WTC11 (cell line): ENCODE data around the gene TGFBRAP1. TPM values are rescaled to one million over a fixed set of nuclear protein-coding genes. Genes with fewer than 3 reads are reported as not detected.

Source experiments
- ATAC-seq: fragments of 200-7000 bp; cut with Tn5 transposase; 2 replicates; pipeline ENCODE4 v1.10.0; 2021; ENCODE audit warnings: mild to moderate bottlenecking, moderate library complexity
- CTCF ChIA-PET: fragments of 300-600 bp; sonication (Branson Sonifier 250); formaldehyde crosslinking; loops from one replicate; lab custom pipeline; 2021; ENCODE audit warnings: antibody characterized with exemption; lab: Charles Lee
- POLR2A ChIA-PET: fragments of 350-600 bp; sonication (Branson Sonifier 250); formaldehyde crosslinking; loops from one replicate; lab custom pipeline; 2021; ENCODE audit warnings: antibody characterized with exemption; lab: Charles Lee
- DNase-seq: peaks from one replicate; pipeline ENCODE4 v3.0.0; 2021; ENCODE audit warnings: low spot score
- H3K27ac Mint-ChIP-seq: 2 replicates; pipeline ENCODE4 v1.8.0; 2021; ENCODE audit warnings: mixed read lengths
- H3K27me3 Mint-ChIP-seq: 2 replicates; pipeline ENCODE4 v1.8.0; 2021; ENCODE audit warnings: low read depth, mild to moderate bottlenecking, moderate library complexity, mixed read lengths
- H3K36me3 Mint-ChIP-seq: 2 replicates; pipeline ENCODE4 v1.8.0; 2021; ENCODE audit warnings: mixed read lengths
- H3K4me1 Mint-ChIP-seq: 2 replicates; pipeline ENCODE4 v1.8.0; 2022; ENCODE audit warnings: mixed read lengths
- H3K4me3 Mint-ChIP-seq: 2 replicates; pipeline ENCODE4 v1.8.0; 2021; ENCODE audit warnings: mild to moderate bottlenecking, moderate library complexity, mixed read lengths
- H3K9me3 Mint-ChIP-seq: 2 replicates; pipeline ENCODE4 v1.8.0; 2021; ENCODE audit warnings: mixed read lengths
- AFF4 ChIP-seq: sonication (generic); formaldehyde crosslinking; IDR thresholded peaks from 2 replicates; pipeline ENCODE4 v1.8.1; 2023; ENCODE audit warnings: mild to moderate bottlenecking, missing genetic modification reagents, borderline replicate concordance
- ATF1 ChIP-seq: sonication (generic); formaldehyde crosslinking; IDR thresholded peaks from 2 replicates; pipeline ENCODE4 v1.8.1; 2023; ENCODE audit warnings: mild to moderate bottlenecking, moderate library complexity, missing genetic modification reagents
- CREB1 ChIP-seq: sonication (generic); formaldehyde crosslinking; IDR thresholded peaks from 2 replicates; pipeline ENCODE4 v1.8.0; 2023; ENCODE audit warnings: mild to moderate bottlenecking, missing genetic modification reagents
- CTCF ChIP-seq: fragments of 200-600 bp; IDR thresholded peaks from 2 replicates; pipeline ENCODE4 v1.8.0; 2022; ENCODE audit warnings: antibody characterized with exemption
- EMX1 ChIP-seq: fragments of 250-450 bp; sonication (Bioruptor Pico); IDR thresholded peaks from 2 replicates; pipeline ENCODE4 v1.8.0; 2021; ENCODE audit warnings: mild to moderate bottlenecking
- FOXP1 ChIP-seq: sonication (generic); formaldehyde crosslinking; IDR thresholded peaks from 2 replicates; pipeline ENCODE4 v1.8.0; 2022; ENCODE audit warnings: missing genetic modification reagents, mild to moderate bottlenecking, moderate library complexity, borderline replicate concordance
- MAX ChIP-seq: sonication (generic); formaldehyde crosslinking; IDR thresholded peaks from 2 replicates; pipeline ENCODE4 v1.8.0; 2022; ENCODE audit warnings: mild to moderate bottlenecking, missing genetic modification reagents
- NFATC4 ChIP-seq: fragments of 250-450 bp; sonication (Bioruptor Pico); IDR thresholded peaks from 2 replicates; pipeline ENCODE4 v1.9.0; 2021; ENCODE audit warnings: mild to moderate bottlenecking
- NFE2L1 ChIP-seq: sonication (generic); formaldehyde crosslinking; IDR thresholded peaks from 2 replicates; pipeline ENCODE4 v1.8.1; 2023; ENCODE audit warnings: missing genetic modification reagents
- NFYB ChIP-seq: sonication (generic); formaldehyde crosslinking; conservative IDR thresholded peaks from 2 replicates; pipeline ENCODE4 v1.8.0; 2022; ENCODE audit warnings: low read depth, missing genetic modification reagents
- NR1H2 ChIP-seq: sonication (generic); formaldehyde crosslinking; IDR thresholded peaks from 2 replicates; pipeline ENCODE4 v1.9.0; 2021; ENCODE audit warnings: mild to moderate bottlenecking, moderate library complexity, missing genetic modification reagents
- NR2C2 ChIP-seq: sonication (generic); formaldehyde crosslinking; IDR thresholded peaks from 2 replicates; pipeline ENCODE4 v1.8.0; 2022; ENCODE audit warnings: mild to moderate bottlenecking, missing genetic modification reagents
- SMAD4 ChIP-seq: sonication (generic); formaldehyde crosslinking; IDR thresholded peaks from 2 replicates; pipeline ENCODE4 v1.8.0; 2022; ENCODE audit warnings: mild to moderate bottlenecking, missing genetic modification reagents
- USF1 ChIP-seq: sonication (generic); formaldehyde crosslinking; IDR thresholded peaks from 2 replicates; pipeline ENCODE4 v1.8.0; 2022; ENCODE audit warnings: mild to moderate bottlenecking, missing genetic modification reagents
- ZNF232 ChIP-seq: sonication (generic); formaldehyde crosslinking; IDR thresholded peaks from 2 replicates; pipeline ENCODE4 v1.8.0; 2022; ENCODE audit warnings: mild to moderate bottlenecking, missing genetic modification reagents
- ZNF671 ChIP-seq: fragments of 250-450 bp; sonication (Bioruptor Pico); IDR thresholded peaks from 2 replicates; pipeline ENCODE4 v1.8.0; 2021; ENCODE audit warnings: mild to moderate bottlenecking
- total RNA-seq: library from RNA; stranded (reverse); gene quantifications from 3 replicates; pipeline ENCODE4 v1.2.3, GENCODE V29; 2021
- TF ChIP-seq, protein P1 (sequence below): fragments of 250-450 bp; sonication (Bioruptor Pico); IDR thresholded peaks from 2 replicates; pipeline ENCODE4 v1.9.0; 2021; ENCODE audit warnings: mild to moderate bottlenecking, borderline replicate concordance
- TF ChIP-seq, protein P2 (sequence below): sonication (generic); formaldehyde crosslinking; IDR thresholded peaks from 2 replicates; pipeline ENCODE4 v1.8.1; 2023; ENCODE audit warnings: mild to moderate bottlenecking, missing genetic modification reagents, moderate library complexity
- TF ChIP-seq, protein P3 (sequence below): sonication (generic); formaldehyde crosslinking; IDR thresholded peaks from 2 replicates; pipeline ENCODE4 v1.8.1; 2023; ENCODE audit warnings: mild to moderate bottlenecking, missing genetic modification reagents

The TGFBRAP1 gene
- total RNA-seq, 1 experiment from 2014 or later, result 16.3 TPM

DNA sequence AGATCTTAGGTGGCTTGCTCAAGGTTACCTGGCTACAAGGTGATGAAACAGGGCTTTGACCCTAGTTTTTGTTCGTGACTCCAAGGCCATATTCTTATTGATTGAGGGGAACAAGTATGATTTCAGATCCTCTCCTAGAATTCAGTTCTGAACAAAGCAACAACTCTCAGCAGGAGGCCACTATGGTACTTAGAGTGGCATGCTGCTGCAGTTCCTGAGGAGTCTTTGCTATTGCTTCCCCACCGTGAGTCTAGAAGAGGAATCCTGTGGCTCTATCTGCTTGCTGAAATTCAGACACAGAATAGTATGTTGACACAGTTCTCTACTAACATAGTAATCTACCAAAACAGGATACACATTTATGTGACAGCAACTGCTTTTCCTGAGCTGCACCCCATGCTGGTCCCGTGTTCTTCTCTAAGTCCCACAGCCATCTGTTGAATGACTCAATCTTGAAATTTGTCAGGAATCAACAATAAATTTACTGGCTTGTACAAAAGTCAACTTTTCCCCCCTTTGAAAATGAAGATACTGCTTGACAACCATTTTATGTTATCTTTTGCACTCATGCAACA is 4.1 kb downstream of the TGFBRAP1 start (continued):
- TF ChIP-seq MAX (CRISPR knock-in tag) (no peak), FOXP1 (CRISPR knock-in tag) (no peak), ZNF671 (CRISPR knock-in tag) (no peak), NFE2L1 (CRISPR knock-in tag) (no peak), USF1 (CRISPR knock-in tag) (no peak), NR1H2 (no peak)
- TF ChIP-seq, protein P1, sequence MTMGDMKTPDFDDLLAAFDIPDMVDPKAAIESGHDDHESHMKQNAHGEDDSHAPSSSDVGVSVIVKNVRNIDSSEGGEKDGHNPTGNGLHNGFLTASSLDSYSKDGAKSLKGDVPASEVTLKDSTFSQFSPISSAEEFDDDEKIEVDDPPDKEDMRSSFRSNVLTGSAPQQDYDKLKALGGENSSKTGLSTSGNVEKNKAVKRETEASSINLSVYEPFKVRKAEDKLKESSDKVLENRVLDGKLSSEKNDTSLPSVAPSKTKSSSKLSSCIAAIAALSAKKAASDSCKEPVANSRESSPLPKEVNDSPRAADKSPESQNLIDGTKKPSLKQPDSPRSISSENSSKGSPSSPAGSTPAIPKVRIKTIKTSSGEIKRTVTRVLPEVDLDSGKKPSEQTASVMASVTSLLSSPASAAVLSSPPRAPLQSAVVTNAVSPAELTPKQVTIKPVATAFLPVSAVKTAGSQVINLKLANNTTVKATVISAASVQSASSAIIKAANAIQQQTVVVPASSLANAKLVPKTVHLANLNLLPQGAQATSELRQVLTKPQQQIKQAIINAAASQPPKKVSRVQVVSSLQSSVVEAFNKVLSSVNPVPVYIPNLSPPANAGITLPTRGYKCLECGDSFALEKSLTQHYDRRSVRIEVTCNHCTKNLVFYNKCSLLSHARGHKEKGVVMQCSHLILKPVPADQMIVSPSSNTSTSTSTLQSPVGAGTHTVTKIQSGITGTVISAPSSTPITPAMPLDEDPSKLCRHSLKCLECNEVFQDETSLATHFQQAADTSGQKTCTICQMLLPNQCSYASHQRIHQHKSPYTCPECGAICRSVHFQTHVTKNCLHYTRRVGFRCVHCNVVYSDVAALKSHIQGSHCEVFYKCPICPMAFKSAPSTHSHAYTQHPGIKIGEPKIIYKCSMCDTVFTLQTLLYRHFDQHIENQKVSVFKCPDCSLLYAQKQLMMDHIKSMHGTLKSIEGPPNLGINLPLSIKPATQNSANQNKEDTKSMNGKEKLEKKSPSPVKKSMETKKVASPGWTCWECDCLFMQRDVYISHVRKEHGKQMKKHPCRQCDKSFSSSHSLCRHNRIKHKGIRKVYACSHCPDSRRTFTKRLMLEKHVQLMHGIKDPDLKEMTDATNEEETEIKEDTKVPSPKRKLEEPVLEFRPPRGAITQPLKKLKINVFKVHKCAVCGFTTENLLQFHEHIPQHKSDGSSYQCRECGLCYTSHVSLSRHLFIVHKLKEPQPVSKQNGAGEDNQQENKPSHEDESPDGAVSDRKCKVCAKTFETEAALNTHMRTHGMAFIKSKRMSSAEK, result no peak
- TF ChIP-seq, protein P2, sequence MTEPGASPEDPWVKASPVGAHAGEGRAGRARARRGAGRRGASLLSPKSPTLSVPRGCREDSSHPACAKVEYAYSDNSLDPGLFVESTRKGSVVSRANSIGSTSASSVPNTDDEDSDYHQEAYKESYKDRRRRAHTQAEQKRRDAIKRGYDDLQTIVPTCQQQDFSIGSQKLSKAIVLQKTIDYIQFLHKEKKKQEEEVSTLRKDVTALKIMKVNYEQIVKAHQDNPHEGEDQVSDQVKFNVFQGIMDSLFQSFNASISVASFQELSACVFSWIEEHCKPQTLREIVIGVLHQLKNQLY (CRISPR knock-in tag), result no peak

- peaks cover 25% of the 10 kb centered on the region for H3K4me1 Mint-ChIP-seq
- H3K27me3 Mint-ChIP-seq, result no peaks in the 10 kb centered on the region; the same call in 1 of the 2 replicates
- no peak overlapping the region for H3K4me3 Mint-ChIP-seq
- H3K36me3 Mint-ChIP-seq, result no peaks in the 10 kb centered on the region
- DNase-seq (no peak), ATAC-seq (peak; percentile 25)
- H3K9me3 Mint-ChIP-seq, result no peaks in the 10 kb centered on the region
- ChIA-PET POLR2A (no interaction called here), CTCF (interaction anchor here (0.6 kb wide), 1 partner anchor 86 kb away, joined by 3 read pairs; no protein-coding TSS in a partner anchor)
- peak overlapping the region; percentile 70 for H3K27ac Mint-ChIP-seq
- TF ChIP-seq NR2C2 (CRISPR knock-in tag) (no peak), SMAD4 (CRISPR knock-in tag) (no peak), EMX1 (no peak), NFYB (CRISPR knock-in tag) (no peak), CTCF (no peak)
Measured at GRCh38 chr2:105324732-105325131, 4.8 kb downstream of the TGFBRAP1 start.

DNA sequence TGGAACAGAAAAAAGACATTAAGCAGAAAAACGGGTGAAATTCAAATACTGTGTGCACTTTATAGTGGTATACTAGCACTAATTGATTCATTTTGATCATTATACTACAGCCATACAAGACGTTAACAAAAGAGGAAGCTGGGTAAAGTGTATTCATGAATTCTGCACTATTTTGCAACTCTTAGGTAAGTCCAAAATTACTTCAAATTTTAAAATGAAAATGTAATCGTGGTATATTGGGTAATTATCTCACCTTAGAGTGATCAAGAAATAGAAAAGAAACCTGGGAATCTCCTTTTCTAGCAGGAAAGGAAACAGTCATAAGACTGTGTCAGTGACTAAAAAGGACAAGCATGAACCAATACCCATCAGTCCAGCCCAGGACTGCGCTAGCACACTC is 5.4 kb downstream of the TGFBRAP1 start:
- POLR2A ChIA-PET, result no interaction called here
- TF ChIP-seq SMAD4 (CRISPR knock-in tag) (no peak), MAX (CRISPR knock-in tag) (no peak), ATF1 (CRISPR knock-in tag) (no peak), CREB1 (CRISPR knock-in tag) (no peak), NFATC4 (CRISPR knock-in tag) (no peak), ZNF232 (no peak), AFF4 (CRISPR knock-in tag) (no peak), EMX1 (no peak)
- TF ChIP-seq, protein P3, sequence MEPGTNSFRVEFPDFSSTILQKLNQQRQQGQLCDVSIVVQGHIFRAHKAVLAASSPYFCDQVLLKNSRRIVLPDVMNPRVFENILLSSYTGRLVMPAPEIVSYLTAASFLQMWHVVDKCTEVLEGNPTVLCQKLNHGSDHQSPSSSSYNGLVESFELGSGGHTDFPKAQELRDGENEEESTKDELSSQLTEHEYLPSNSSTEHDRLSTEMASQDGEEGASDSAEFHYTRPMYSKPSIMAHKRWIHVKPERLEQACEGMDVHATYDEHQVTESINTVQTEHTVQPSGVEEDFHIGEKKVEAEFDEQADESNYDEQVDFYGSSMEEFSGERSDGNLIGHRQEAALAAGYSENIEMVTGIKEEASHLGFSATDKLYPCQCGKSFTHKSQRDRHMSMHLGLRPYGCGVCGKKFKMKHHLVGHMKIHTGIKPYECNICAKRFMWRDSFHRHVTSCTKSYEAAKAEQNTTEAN, result no peak

More for the DNA sequence above, 5.4 kb downstream of the TGFBRAP1 start:
- DNase-seq, result no peak
- no peaks in the 10 kb centered on the region for H3K36me3 Mint-ChIP-seq
- ATAC-seq, result no peak
- H3K4me1 Mint-ChIP-seq, result peaks cover 23% of the 10 kb centered on the region
- no peak overlapping the region for H3K4me3 Mint-ChIP-seq
- H3K27ac Mint-ChIP-seq, result peak overlapping the region; percentile 72; the same call in 1 of the 2 replicates
- CTCF ChIA-PET, result interaction anchor here (0.6 kb wide), 1 partner anchor 86 kb away, joined by 3 read pairs; no protein-coding TSS in a partner anchor
- no peaks in the 10 kb centered on the region for H3K9me3 Mint-ChIP-seq
- H3K27me3 Mint-ChIP-seq, result no peaks in the 10 kb centered on the region; the same call in 1 of the 2 replicates
